Epithelial cell of prostate (primary cell): ENCODE data around the gene HCAR3.
"Not testable (repeated sequence)": the region's sequence is repeated elsewhere in the genome, so short reads cannot be mapped to it uniquely, and the experiment has no call there.

Experiments
- DNase-seq: peaks from one replicate; pipeline ENCODE4 v3.0.0-alpha.2; 2011; ENCODE audit warnings: low read depth, low spot score
- H3K27ac ChIP-seq: fragments of 450-650 bp; 2 replicates; pipeline ENCODE4 v1.5.1; 2017; ENCODE audit warnings: mild to moderate bottlenecking

HCAR3 gene

DNA sequence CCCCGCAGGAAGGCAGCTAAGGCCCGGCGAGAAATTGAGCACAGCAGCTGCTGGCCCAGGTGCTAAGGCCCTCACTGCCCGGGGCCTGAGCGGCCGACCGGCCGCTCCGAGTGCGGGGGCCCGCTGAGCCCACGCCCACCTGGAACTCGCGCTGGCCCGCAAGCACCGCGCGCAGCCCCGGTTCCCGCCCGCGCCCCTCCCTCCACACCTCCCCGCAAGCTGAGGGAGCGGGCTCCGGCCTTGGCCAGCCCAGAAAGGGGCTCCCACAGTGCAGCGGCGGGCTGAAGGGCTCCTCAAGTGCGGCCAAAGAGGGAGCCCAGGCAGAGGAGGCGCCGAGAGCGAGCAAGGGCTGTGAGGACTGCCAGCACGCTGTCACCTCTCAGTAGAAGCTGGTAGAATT, 39.8 kb downstream of the HCAR3 start:
- DNase-seq, H3K27ac ChIP-seq: not testable (repeated sequence)

DNA sequence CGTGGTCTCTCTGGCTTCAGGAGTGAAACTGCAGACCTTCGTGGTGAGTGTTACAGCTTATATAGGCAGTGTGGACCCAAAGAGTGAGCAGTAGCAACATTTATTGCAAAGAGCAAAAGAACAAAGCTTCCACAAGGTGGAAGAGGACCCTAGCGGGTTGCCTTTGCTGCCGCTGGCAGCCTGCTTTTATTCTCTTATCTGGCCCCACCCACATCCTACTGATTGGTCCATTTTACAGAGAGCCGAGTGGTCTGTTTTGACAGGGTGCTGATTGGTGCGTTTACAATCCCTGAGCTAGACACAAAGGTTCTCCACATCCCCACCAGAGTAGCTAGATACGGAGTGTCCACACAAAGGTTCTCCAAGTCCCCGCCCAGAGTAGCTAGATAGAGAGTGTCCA, 40.6 kb downstream of the HCAR3 start:
- H3K27ac ChIP-seq, DNase-seq: not testable (repeated sequence)

DNA sequence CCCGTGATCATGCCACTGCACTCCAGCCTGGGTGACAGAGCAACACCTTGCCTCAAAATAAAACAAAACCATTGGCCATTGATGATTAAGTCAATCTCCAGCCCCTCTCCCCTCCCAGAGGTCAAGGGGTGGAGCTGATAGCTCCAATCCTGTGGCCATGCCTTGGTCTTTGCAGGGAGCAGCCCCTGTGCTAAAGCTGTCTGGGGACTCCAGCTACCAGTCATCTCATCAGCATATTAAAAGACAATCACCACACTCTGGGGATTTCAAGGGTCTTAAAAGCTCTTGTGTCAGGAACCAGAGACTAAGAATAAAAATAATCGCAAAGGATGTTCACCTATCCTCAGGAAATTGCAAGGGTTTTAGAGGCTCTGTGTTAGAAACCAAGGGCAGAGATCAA, 44.1 kb downstream of the HCAR3 start:
- H3K27ac ChIP-seq, result no peak overlapping the region
- no peak for DNase-seq

DNA sequence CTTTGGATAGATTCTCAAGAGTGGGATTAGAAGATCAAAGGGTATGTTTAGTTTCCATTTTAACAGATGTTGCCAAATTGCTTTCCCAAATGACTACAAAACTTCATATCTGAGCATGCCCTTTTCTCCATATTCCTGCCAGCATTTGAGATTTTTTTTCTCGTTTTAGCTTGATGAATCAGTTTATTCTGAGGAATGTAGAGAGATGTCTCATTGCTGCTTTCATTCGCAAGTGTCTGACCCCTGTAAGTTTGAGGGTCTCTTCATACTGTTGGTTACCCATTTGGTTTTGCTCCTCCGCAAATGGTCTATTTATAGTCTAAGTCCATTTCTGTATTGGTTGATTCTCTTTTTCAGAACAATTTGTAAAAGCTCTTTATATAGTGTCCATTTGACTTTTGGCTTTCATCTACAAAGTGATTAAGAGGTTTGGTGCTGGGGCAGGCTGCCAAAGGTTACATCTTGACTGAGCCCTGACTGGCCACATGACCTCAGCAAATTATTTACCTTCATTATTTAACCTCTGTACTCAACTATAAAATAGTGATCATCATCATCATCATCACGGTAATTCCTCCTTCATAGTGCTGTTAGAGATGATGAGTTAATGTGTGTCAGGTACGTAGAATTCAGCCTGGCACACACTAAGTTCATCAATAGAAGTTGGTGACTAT, 47.1 kb downstream of the HCAR3 start:
- no peak overlapping the region for H3K27ac ChIP-seq

DNA sequence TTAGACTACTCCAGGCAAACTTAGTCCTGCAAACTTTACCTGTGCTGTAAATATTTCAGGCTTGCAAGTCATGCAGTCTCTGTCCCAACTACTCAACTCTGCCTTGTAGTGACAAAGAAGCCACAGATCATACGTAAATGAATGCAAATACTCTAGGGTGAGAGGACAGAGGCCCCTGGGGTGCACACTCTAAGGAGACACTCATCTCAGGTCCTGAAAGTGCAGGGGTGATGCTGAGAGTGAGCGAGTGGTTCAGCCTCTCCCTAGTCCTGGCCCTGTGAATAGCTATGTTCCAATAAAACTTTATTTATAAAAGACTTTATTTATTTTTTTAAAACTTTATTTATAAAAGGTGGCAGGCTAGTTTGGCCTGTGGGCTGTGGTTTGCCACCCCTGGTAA, 48.3 kb downstream of the HCAR3 start:
- H3K27ac ChIP-seq, result no peak overlapping the region
- no peak for DNase-seq

More for the DNA sequence above, 47.1 kb downstream of the HCAR3 start:
- DNase-seq, result no peak

DNA sequence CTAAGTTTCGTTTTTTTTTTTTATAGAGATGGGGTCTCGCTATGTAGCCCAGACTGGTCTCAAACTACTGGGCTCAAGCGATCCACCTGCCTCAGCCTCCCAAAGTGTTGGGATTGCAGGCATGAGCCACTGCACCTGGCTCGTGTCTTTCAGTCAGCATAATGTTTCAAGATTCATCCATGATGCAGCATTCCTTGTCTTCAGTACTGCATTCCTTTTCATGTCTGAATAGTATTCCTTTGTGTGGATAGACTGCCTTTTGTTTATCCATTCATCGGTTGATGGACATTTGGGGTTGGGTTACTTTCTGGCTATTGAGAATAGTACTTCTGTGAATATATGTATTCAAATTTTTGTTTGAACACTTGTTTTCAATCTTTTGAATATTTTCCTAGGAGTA, 50.9 kb downstream of the HCAR3 start:
- H3K27ac ChIP-seq, result no peak overlapping the region
- DNase-seq, result no peak

DNA sequence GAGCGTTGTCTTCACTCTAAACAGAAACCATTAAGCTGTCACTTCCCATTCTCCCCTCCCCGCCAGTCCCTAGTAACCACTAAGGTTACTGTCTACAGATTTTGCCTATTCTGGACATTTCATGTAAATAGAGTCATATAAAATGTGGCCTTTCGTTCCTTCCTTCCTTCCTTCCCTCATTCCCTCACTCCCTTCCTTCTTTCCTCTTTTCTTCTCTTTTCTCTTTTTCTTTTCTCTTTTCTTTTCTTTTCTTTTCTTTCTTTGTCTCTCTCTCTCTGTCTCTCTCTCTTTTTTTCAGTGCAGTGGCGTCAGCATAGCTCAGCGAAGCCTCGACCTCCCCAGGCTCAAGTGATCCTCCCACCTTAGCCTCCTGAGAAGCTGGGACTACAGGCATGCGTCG, 51.3 kb downstream of the HCAR3 start:
- DNase-seq, result no peak
- no peak overlapping the region for H3K27ac ChIP-seq
